Spinal cord (tissue), 10 donors: ENCODE results near the gene SCLT1. TPM values are rescaled to one million over a fixed set of nuclear protein-coding genes. Genes with fewer than 3 reads are reported as not detected.

Source experiments
- DNase-seq, 6 donors: peaks; one replicate each; pipeline versions ENCODE4 v3.0.0 to v3.0.0-alpha.2; 2013 to 2015; ENCODE audit warnings: low spot score in 6 of 6, low read depth in 4 of 6
- H3K27ac ChIP-seq: one replicate; pipeline ENCODE4 v1.5.1; 2013; ENCODE audit warnings: low read depth, low read length, control low read depth
- H3K27me3 ChIP-seq: one replicate; pipeline ENCODE4 v1.6.1; 2013; ENCODE audit warnings: low read length; ENCODE audit not compliant: control insufficient read depth, insufficient read depth
- H3K36me3 ChIP-seq: one replicate; pipeline ENCODE4 v1.6.1; 2013; ENCODE audit warnings: low read length; ENCODE audit not compliant: control insufficient read depth, insufficient read depth
- H3K4me1 ChIP-seq: one replicate; pipeline ENCODE4 v1.6.1; 2013; ENCODE audit warnings: low read length; ENCODE audit not compliant: control insufficient read depth, insufficient read depth
- H3K4me3 ChIP-seq: one replicate; pipeline ENCODE4 v1.5.1; 2013; ENCODE audit warnings: low read depth, low read length, control low read depth
- H3K9me3 ChIP-seq: one replicate; pipeline ENCODE4 v1.6.1; 2013; ENCODE audit warnings: low read length; ENCODE audit not compliant: control insufficient read depth, insufficient read depth
- WGBS: methylation state at CpG from one replicate; pipeline ENCODE4 v1.1.5; 2013; ENCODE audit warnings: missing lambda C conversion rate; ENCODE audit not compliant: insufficient coverage; 5-methylcytosine and 5-hydroxymethylcytosine counted together
- polyA plus RNA-seq, 2 donors: library from polyadenylated mRNA; unstranded; fragments of 120-200 nt; gene quantifications; one replicate each; pipeline ENCODE4 v1.2.1, GENCODE V29; 2013; ENCODE audit not compliant: insufficient read length in 2 of 2
- total RNA-seq, 2 donors: library from RNA; depleted of rRNA in 1 of 2; stranded (reverse); fragments of 120-200 nt in 1 of 2; fragments of >200 nt in 1 of 2; gene quantifications; one replicate each; pipeline versions ENCODE4 v1.2.3 to v1.2.4, GENCODE V29; 2013 to 2014
- donor health status: healthy.

SCLT1 gene
- total and polyA plus RNA-seq, 4 donors = 16.5 to 62.7 (median 24.9) TPM

DNA sequence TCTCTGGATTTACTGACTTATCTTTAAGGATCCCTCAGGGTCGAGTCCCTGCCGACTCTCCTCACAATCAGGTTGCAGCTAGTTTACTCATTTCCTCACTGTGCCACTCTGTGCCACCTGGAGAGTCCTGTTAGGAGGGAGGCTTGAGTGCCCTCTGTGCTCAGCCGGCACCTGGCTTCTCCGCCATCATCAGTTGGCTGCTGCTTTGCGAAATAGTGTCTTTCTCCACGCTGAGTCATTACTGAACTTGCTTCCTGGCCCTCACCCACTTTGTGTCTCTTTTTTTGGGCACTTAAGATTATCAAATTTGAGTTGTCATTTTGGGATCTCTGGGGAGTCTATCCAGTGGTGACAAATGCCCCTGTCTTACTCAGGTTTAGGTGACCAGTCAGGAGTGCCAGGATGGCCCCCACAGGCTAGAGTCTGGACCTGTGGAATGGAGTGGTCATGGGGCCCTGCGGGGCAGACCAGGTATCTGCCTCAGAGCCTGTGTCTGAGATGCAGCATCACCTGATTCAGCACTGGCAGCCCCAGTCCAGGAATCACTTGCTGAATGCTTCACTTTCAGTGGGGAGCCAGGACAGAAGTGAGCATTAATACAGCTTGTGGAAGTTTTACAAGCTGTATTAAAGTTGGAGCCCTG lies 246.1 kb downstream of the SCLT1 start:
- no peaks in the 10 kb centered on the region for H3K9me3 ChIP-seq
- H3K4me1 ChIP-seq = peaks cover 18% of the 10 kb centered on the region
- no peaks in the 10 kb centered on the region for H3K27me3 ChIP-seq
- no peak overlapping the region for H3K4me3 ChIP-seq
- peaks cover 54% of the 10 kb centered on the region for H3K36me3 ChIP-seq
- H3K27ac ChIP-seq = no peak overlapping the region
- WGBS = 92% methylated on average over 7 of the region's 7 CpGs
- no peak for DNase-seq

DNA sequence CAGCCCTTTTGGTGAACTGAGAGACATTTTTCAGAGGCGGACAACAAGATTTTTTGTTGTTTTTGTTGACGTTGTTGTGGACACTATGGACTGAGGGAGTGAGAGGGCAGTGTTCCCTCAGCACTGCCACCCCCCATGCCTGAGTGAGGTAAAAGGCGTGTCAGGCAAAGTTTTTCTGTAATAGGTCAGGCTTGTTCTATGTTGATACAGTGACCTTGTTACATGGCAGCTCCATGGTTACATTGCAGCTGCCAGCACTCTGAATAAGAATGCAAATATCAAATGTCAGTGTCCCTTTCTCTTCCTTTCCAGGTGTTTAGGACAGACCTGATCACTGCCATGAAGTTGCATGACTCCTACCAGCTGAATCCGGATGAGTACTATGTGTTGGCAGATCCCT lies 247.3 kb downstream of the SCLT1 start:
- DNase-seq = no peak
- peaks cover 18% of the 10 kb centered on the region for H3K4me1 ChIP-seq
- H3K9me3 ChIP-seq = no peaks in the 10 kb centered on the region
- no peaks in the 10 kb centered on the region for H3K27me3 ChIP-seq
- peaks cover 50% of the 10 kb centered on the region for H3K36me3 ChIP-seq
- no peak overlapping the region for H3K27ac ChIP-seq
- H3K4me3 ChIP-seq = no peak overlapping the region
- 100% methylated on average over 2 of the region's 4 CpGs for WGBS

DNA sequence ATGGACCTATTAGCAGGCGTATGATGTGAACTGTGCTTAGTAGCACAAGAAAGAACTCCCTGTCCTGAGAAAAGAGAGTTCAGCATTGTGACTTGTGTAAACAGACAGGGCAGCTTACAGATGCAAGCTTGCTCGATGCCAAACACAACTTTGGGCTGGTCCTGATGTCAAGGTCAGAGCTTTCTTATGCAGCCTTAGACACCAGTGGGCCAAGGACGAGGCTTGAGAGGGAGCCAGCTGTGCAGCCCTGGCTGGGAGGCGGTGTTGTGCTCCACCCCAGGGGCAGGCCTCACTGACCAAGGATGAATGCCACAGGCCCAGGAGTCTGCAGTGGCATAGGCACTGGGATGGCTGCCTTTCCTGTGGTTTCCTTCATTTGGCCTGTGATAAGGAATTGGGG lies 248.4 kb downstream of the SCLT1 start:
- no peaks in the 10 kb centered on the region for H3K9me3 ChIP-seq
- no peak overlapping the region for H3K4me3 ChIP-seq
- H3K36me3 ChIP-seq = peaks cover 44% of the 10 kb centered on the region
- peaks cover 18% of the 10 kb centered on the region for H3K4me1 ChIP-seq
- peak in 1 of 6 donors; percentile 59 for DNase-seq
- no peaks in the 10 kb centered on the region for H3K27me3 ChIP-seq
- H3K27ac ChIP-seq = no peak overlapping the region
- WGBS = 32% methylated on average over 4 of the region's 4 CpGs

DNA sequence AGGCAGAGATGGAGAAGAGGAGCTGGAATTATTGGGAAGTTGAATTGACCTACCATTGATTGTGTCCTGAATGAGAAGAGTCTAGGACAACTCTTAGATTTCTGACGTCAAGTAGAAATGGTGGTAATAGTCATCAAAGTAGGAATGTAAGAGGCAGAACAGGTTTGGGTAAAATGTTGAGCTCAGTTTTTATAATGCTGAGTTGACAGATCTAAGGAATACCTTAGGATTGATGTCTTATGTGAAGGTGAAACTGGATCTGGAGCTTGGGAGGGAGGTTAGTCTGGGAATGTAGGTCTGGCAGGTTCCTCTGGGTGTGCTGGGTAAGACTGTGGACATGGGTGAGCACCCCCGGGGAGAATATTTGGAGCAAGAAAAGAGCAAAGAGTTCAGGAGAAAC lies 251.9 kb downstream of the SCLT1 start:
- Histone ChIP-seq H3K36me3 (peaks cover 17% of the 10 kb centered on the region), H3K27ac (no peak overlapping the region), H3K9me3 (no peaks in the 10 kb centered on the region), H3K4me1 (peaks cover 15% of the 10 kb centered on the region), H3K4me3 (no peak overlapping the region), H3K27me3 (no peaks in the 10 kb centered on the region)
- DNase-seq = no peak
- WGBS = 100% methylated on average over 2 of the region's 2 CpGs

DNA sequence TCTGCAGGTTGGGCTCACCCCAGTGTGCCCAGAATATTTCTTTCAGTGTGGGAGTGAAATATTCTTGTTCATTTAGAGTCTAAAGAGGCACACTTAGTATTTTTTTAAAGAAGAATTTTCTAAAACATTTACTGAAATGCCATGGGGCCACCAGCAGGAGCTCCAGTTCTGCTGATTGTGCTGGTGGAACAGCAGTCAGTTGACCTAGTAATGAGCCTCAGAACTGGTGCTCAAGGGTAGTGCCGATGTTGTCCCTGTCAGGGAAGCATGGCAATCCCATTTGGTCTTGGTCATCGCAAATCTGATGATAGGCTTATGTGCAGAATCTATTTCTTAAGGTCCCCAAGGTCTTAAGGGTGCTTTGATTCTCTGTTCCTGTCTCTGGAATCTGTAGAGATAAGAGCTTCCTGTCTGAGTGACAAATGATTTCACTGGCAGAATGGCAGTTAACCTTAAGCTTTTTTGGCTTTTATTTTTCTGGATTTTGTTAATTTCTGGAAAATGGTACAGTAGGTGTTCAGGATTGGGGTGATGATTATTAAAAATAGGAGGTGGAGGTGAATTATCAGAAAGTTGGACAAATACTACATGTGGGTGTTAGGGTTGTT lies 252.5 kb downstream of the SCLT1 start:
- DNase-seq = no peak
- Histone ChIP-seq H3K27me3 (no peaks in the 10 kb centered on the region), H3K27ac (no peak overlapping the region), H3K4me1 (peaks cover 17% of the 10 kb centered on the region), H3K4me3 (no peak overlapping the region), H3K36me3 (peaks cover 12% of the 10 kb centered on the region), H3K9me3 (no peaks in the 10 kb centered on the region)
- 100% methylated on average over 2 of the region's 2 CpGs for WGBS

- H3K27me3 ChIP-seq = no peaks in the 10 kb centered on the region
- DNase-seq = no peak
- H3K36me3 ChIP-seq = peaks cover 10% of the 10 kb centered on the region
- H3K9me3 ChIP-seq = no peaks in the 10 kb centered on the region
- 100% methylated on average over 2 of the region's 3 CpGs for WGBS
- H3K4me3 ChIP-seq = no peak overlapping the region
- H3K4me1 ChIP-seq = peaks cover 12% of the 10 kb centered on the region
- no peak overlapping the region for H3K27ac ChIP-seq
Measured at GRCh38 chr4:128837679-128838078, 255.7 kb downstream of the SCLT1 start.

- WGBS = no CpG with 5 or more reads among the region's 2 CpGs
- H3K4me3 ChIP-seq = no peak overlapping the region
- H3K27me3 ChIP-seq = no peaks in the 10 kb centered on the region
- H3K9me3 ChIP-seq = no peaks in the 10 kb centered on the region
- H3K27ac ChIP-seq = no peak overlapping the region
- DNase-seq = no peak
- peaks cover 10% of the 10 kb centered on the region for H3K36me3 ChIP-seq
- peaks cover 12% of the 10 kb centered on the region for H3K4me1 ChIP-seq
Measured at GRCh38 chr4:128837198-128837597, 256.1 kb downstream of the SCLT1 start.

- peaks cover 10% of the 10 kb centered on the region for H3K36me3 ChIP-seq
- no peak overlapping the region for H3K4me3 ChIP-seq
- WGBS = 65% methylated on average over 6 of the region's 8 CpGs
- no peak overlapping the region for H3K27ac ChIP-seq
- DNase-seq = peak in 2 of 6 donors; percentile 42 to 63
- peaks cover 16% of the 10 kb centered on the region for H3K4me1 ChIP-seq
- H3K27me3 ChIP-seq = no peaks in the 10 kb centered on the region
- no peaks in the 10 kb centered on the region for H3K9me3 ChIP-seq
Measured at GRCh38 chr4:128835498-128836222, 257.7 kb downstream of the SCLT1 start.
